ENCODE results near the gene TRMT1. TPM values are rescaled to one million over a fixed set of nuclear protein-coding genes. Genes with fewer than 3 reads are reported as not detected.
A peak's percentile ranks its signal among the peaks of the same experiment; 100 is the strongest.
"Not testable (repeated sequence)": the region's sequence is repeated elsewhere in the genome, so short reads cannot be mapped to it uniquely, and the experiment has no call there.

TRMT1 gene
- polyA plus RNA-seq, 1 donor = 35.5 TPM

- WGBS (ENCODE audit: insufficient coverage, low lambda C conversion rate) = no CpG with 5 or more reads among the region's 51 CpGs
These were observed 33.8 kb upstream of the TRMT1 start, which contains the start of the genes IER2 and STX10 for GRCh38 chr19:13150187-13150930. Gene IER2 (plus strand): TSS chr19:13150411. CDS start chr19:13153187, 2,776 bp downstream. Gene STX10 (minus strand): TSS chr19:13150375. CDS start chr19:13150173, 202 bp downstream.

GRCh38 chr19:13149628-13150186 is 33.2 kb upstream of the TRMT1 start:
- peaks cover 10% of the 10 kb centered on the region for H3K4me1 ChIP-seq (ENCODE audit: control insufficient read depth, insufficient read depth, low read length)
- WGBS (ENCODE audit: insufficient coverage, low lambda C conversion rate) = no CpG with 5 or more reads among the region's 46 CpGs
- no peaks in the 10 kb centered on the region for H3K9me3 ChIP-seq (ENCODE audit: control insufficient read depth, low read depth, low read length)
- DNase-seq = no peak
- peaks cover 7% of the 10 kb centered on the region for H3K36me3 ChIP-seq (ENCODE audit: control insufficient read depth, insufficient read depth, low read length)
- peak overlapping the region; percentile 99 for H3K4me3 ChIP-seq (ENCODE audit: low read length)
- H3K27ac ChIP-seq (ENCODE audit: low read length) = peak overlapping the region; percentile 99
- H3K27me3 ChIP-seq (ENCODE audit: control insufficient read depth, insufficient read depth, low read length) = no peaks in the 10 kb centered on the region

More at GRCh38 chr19:13150187-13150930, 33.8 kb upstream of the TRMT1 start, which contains the start of the genes IER2 and STX10:
- Histone ChIP-seq H3K9me3 (ENCODE audit: control insufficient read depth, low read depth, low read length) (no peaks in the 10 kb centered on the region), H3K27me3 (ENCODE audit: control insufficient read depth, insufficient read depth, low read length) (no peaks in the 10 kb centered on the region), H3K4me3 (ENCODE audit: low read length) (peak within 1 kb of the TSS; percentile 99), H3K27ac (ENCODE audit: low read length) (peak within 1 kb of the TSS; percentile 99), H3K4me1 (ENCODE audit: control insufficient read depth, insufficient read depth, low read length) (peaks cover 15% of the 10 kb centered on the region), H3K36me3 (ENCODE audit: control insufficient read depth, insufficient read depth, low read length) (peaks cover 3% of the 10 kb centered on the region)
- peak; percentile 97 for DNase-seq

GRCh38 chr19:13149173-13149627 is 32.7 kb upstream of the TRMT1 start:
- H3K4me3 ChIP-seq (ENCODE audit: low read length) = peak overlapping the region; percentile 99
- H3K36me3 ChIP-seq (ENCODE audit: control insufficient read depth, insufficient read depth, low read length); DNase-seq; H3K9me3 ChIP-seq (ENCODE audit: control insufficient read depth, low read depth, low read length); H3K27me3 ChIP-seq (ENCODE audit: control insufficient read depth, insufficient read depth, low read length): not testable (repeated sequence)
- H3K27ac ChIP-seq (ENCODE audit: low read length) = peak overlapping the region; percentile 99
- no CpG with 5 or more reads among the region's 17 CpGs for WGBS (ENCODE audit: insufficient coverage, low lambda C conversion rate)
- H3K4me1 ChIP-seq (ENCODE audit: control insufficient read depth, insufficient read depth, low read length) = peaks cover 10% of the 10 kb centered on the region

GRCh38 chr19:13146763-13147563 is 30.4 kb upstream of the TRMT1 start:
- Histone ChIP-seq H3K27ac (ENCODE audit: low read length) (no peak overlapping the region), H3K4me1 (ENCODE audit: control insufficient read depth, insufficient read depth, low read length) (peaks cover 10% of the 10 kb centered on the region), H3K27me3 (ENCODE audit: control insufficient read depth, insufficient read depth, low read length) (no peaks in the 10 kb centered on the region), H3K9me3 (ENCODE audit: control insufficient read depth, low read depth, low read length) (no peaks in the 10 kb centered on the region), H3K36me3 (ENCODE audit: control insufficient read depth, insufficient read depth, low read length) (peaks cover 15% of the 10 kb centered on the region), H3K4me3 (ENCODE audit: low read length) (no peak overlapping the region)
- DNase-seq = no peak
- 95% methylated on average over 4 of the region's 16 CpGs for WGBS (ENCODE audit: insufficient coverage, low lambda C conversion rate)

GRCh38 chr19:13139633-13140311 is 23.2 kb upstream of the TRMT1 start:
- Histone ChIP-seq H3K27me3 (ENCODE audit: control insufficient read depth, insufficient read depth, low read length) (no peaks in the 10 kb centered on the region), H3K4me1 (ENCODE audit: control insufficient read depth, insufficient read depth, low read length) (no peaks in the 10 kb centered on the region), H3K27ac (ENCODE audit: low read length) (no peak overlapping the region), H3K36me3 (ENCODE audit: control insufficient read depth, insufficient read depth, low read length) (peaks cover 46% of the 10 kb centered on the region), H3K9me3 (ENCODE audit: control insufficient read depth, low read depth, low read length) (no peaks in the 10 kb centered on the region), H3K4me3 (ENCODE audit: low read length) (no peak overlapping the region)
- WGBS (ENCODE audit: insufficient coverage, low lambda C conversion rate) = no CpG with 5 or more reads among the region's 11 CpGs
- DNase-seq = no peak

GRCh38 chr19:13138916-13139198 is 22.3 kb upstream of the TRMT1 start:
- H3K36me3 ChIP-seq (ENCODE audit: control insufficient read depth, insufficient read depth, low read length) = peaks cover 37% of the 10 kb centered on the region
- no peaks in the 10 kb centered on the region for H3K4me1 ChIP-seq (ENCODE audit: control insufficient read depth, insufficient read depth, low read length)
- H3K4me3 ChIP-seq (ENCODE audit: low read length) = no peak overlapping the region
- no CpG with 5 or more reads among the region's 10 CpGs for WGBS (ENCODE audit: insufficient coverage, low lambda C conversion rate)
- no peak overlapping the region for H3K27ac ChIP-seq (ENCODE audit: low read length)
- no peaks in the 10 kb centered on the region for H3K27me3 ChIP-seq (ENCODE audit: control insufficient read depth, insufficient read depth, low read length)
- no peak for DNase-seq
- no peaks in the 10 kb centered on the region for H3K9me3 ChIP-seq (ENCODE audit: control insufficient read depth, low read depth, low read length)

DNA sequence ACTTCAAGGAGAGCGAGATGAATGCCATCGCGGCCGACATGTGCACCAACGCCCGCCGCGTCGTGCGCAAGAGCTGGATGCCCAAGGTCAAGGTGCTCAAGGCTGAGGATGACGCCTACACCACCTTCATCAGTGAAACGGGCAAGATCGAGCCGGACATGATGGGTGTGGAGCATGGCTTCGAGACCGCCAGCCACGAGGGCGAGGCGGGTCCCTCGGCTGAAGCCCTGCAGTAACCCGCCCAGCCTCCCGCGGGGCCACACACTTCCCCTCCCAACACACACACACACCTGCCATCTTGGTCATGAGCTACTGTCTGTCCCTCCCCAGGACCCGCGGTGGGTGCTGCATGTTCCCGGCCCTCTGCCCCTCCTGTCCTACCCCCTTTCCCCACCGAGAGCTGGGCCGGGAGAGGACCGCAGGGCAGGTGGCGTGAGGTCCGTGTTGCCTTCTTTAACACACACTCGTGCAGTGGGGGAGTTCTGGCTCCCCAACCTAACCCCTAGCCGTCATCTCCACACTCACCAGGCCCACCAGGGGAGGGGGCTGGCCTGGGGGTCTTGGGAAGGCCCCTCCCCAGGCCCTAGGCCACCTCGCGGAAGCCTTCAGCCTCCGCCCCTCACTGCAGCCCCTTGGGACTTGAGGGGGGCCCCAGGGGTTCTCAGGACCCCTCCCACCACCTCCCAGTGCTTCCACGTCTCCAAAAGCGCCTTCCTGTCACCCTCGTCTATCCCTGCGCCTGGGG is 21.8 kb upstream of the TRMT1 start:
- Histone ChIP-seq H3K9me3 (ENCODE audit: control insufficient read depth, low read depth, low read length) (no peaks in the 10 kb centered on the region), H3K4me1 (ENCODE audit: control insufficient read depth, insufficient read depth, low read length) (no peaks in the 10 kb centered on the region), H3K36me3 (ENCODE audit: control insufficient read depth, insufficient read depth, low read length) (peaks cover 36% of the 10 kb centered on the region), H3K27me3 (ENCODE audit: control insufficient read depth, insufficient read depth, low read length) (no peaks in the 10 kb centered on the region), H3K4me3 (ENCODE audit: low read length) (no peak overlapping the region), H3K27ac (ENCODE audit: low read length) (no peak overlapping the region)
- DNase-seq = no peak
- WGBS (ENCODE audit: insufficient coverage, low lambda C conversion rate) = no CpG with 5 or more reads among the region's 40 CpGs

GRCh38 chr19:13137290-13137794 is 20.8 kb upstream of the TRMT1 start:
- H3K27ac ChIP-seq (ENCODE audit: low read length) = no peak overlapping the region
- H3K36me3 ChIP-seq (ENCODE audit: control insufficient read depth, insufficient read depth, low read length) = peaks cover 36% of the 10 kb centered on the region
- WGBS (ENCODE audit: insufficient coverage, low lambda C conversion rate) = no CpG with 5 or more reads among the region's 28 CpGs
- no peaks in the 10 kb centered on the region for H3K9me3 ChIP-seq (ENCODE audit: control insufficient read depth, low read depth, low read length)
- no peak overlapping the region for H3K4me3 ChIP-seq (ENCODE audit: low read length)
- H3K4me1 ChIP-seq (ENCODE audit: control insufficient read depth, insufficient read depth, low read length) = no peaks in the 10 kb centered on the region
- no peak for DNase-seq
- H3K27me3 ChIP-seq (ENCODE audit: control insufficient read depth, insufficient read depth, low read length) = no peaks in the 10 kb centered on the region

- Histone ChIP-seq H3K27ac (ENCODE audit: low read length) (no peak overlapping the region), H3K9me3 (ENCODE audit: control insufficient read depth, low read depth, low read length) (no peaks in the 10 kb centered on the region), H3K4me1 (ENCODE audit: control insufficient read depth, insufficient read depth, low read length) (no peaks in the 10 kb centered on the region), H3K27me3 (ENCODE audit: control insufficient read depth, insufficient read depth, low read length) (no peaks in the 10 kb centered on the region), H3K4me3 (ENCODE audit: low read length) (no peak overlapping the region), H3K36me3 (ENCODE audit: control insufficient read depth, insufficient read depth, low read length) (peaks cover 36% of the 10 kb centered on the region)
- no CpG with 5 or more reads among the region's 60 CpGs for WGBS (ENCODE audit: insufficient coverage, low lambda C conversion rate)
- DNase-seq = no peak
These were observed 18.8 kb upstream of the TRMT1 start for GRCh38 chr19:13135068-13136062.
